GM12892 (cell line): Measurements from ENCODE around the gene TMBIM1.
"Not testable (repeated sequence)": the region's sequence is repeated elsewhere in the genome, so short reads cannot be mapped to it uniquely, and the experiment has no call there.

Source experiments
- DNase-seq: peaks from one replicate; pipeline ENCODE4 v3.0.0; 2011; ENCODE audit not compliant: insufficient read length
- FAIRE-seq: peaks from 2 replicates; lab custom pipeline; 2011; peaks lifted over from hg19 to GRCh38; lab: Jason Lieb, UNC
- POLR2A ChIP-seq: IDR thresholded peaks from 2 replicates; pipeline ENCODE4 v1.6.1; 2011; ENCODE audit warnings: low read depth, low read length, control low read depth
- POLR2AphosphoS5 ChIP-seq: IDR thresholded peaks from 2 replicates; pipeline ENCODE4 v1.6.1; 2011; ENCODE audit warnings: low read depth, low read length, control low read depth
- TAF1 ChIP-seq: IDR thresholded peaks from 2 replicates; pipeline ENCODE4 v1.6.1; 2011; ENCODE audit warnings: low read depth, mild to moderate bottlenecking, control low read depth, low read length, borderline replicate concordance

Gene TMBIM1

DNA sequence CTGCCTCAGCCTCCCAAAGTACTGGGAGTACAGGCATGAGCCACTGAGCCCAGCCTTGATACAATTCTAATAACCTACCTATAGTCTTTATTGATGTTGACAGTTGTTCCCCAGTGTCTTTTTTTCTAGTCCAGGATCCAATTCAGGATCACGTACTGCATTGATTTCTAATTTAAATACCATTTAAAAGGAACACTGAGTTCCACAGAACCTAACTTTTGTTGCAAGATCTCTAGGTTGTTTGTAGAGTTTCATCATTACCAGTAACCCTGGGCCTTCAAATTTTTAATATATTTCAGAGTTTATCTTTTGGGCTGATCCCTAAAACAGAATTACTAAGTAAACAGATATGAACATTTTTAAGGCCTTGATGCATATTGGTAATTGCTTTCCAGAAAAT, 21.1 kb upstream of the TMBIM1 start:
- FAIRE-seq (no peak), DNase-seq (no peak)
- TF ChIP-seq POLR2AphosphoS5: no peak

DNA sequence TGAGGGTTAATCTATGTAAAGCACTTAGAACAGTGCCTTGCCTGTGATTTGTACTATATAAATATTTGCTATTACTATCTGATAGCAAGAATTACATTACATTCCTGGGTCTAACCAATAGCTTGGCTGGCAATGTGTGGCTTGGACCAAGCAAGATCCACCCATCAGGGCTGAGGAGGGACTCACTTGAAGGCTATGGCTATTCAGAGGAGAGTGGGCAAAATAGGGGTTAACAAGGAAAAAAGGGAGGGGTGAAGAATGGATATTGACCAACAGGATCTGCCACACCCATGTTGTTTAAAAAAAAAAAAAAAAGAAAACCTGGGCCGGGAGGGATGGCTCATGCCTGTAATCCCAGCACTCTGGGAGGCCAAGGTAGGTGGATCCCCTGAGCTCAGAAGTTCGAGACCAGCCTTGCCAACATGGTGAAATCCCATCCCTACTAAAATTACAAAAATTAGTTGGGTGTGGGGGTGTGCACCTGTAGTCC, 20.0 kb upstream of the TMBIM1 start:
- no peak for FAIRE-seq
- no peak for DNase-seq
- TF ChIP-seq TAF1 (no peak), POLR2AphosphoS5 (no peak)

DNA sequence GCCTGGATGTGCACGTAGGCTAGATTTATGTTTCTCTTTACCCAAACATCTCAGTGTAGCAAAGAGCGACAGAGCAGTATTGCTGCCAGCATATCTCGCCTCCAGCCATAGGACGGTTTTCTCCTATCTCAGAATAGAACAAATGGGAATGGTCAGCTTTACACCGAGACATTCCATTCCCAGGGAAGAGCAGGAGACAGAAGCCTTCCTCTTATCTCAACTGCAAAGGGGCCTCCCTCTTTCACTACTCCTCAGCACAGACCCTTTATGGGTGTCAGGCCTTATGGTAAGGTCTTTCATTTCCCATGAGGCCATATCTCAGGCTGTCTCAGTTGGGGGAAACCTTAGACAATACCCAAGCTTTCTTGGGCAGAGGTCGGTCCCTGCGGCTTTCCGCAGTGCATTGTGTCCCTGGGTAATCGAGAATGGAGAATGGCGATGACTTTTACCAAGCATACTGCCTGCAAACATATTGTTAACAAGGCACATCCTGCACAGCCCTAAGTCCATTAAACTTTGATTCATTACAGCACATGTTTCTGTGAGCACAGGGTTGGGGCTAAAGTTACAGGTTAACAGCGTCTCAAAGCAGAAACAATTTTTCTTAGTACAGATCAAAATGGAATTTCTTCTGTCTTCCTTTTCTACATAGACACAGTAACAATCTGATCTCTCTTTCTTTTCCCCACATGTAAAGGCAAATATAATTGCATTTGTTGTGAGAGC, 19.4 kb upstream of the TMBIM1 start:
- DNase-seq, FAIRE-seq: not testable (repeated sequence)

- DNase-seq (no peak), FAIRE-seq (no peak)
- TF ChIP-seq TAF1: no peak
- TF ChIP-seq POLR2AphosphoS5: no peak
- no peak for TF ChIP-seq POLR2A
Measured at GRCh38 chr2:218310853-218311540, 18.7 kb upstream of the TMBIM1 start.

- no peak for DNase-seq
- FAIRE-seq: no peak
- TF ChIP-seq POLR2A (no peak), TAF1 (no peak), POLR2AphosphoS5 (no peak)
Measured at GRCh38 chr2:218307415-218308090, 15.2 kb upstream of the TMBIM1 start.

DNA sequence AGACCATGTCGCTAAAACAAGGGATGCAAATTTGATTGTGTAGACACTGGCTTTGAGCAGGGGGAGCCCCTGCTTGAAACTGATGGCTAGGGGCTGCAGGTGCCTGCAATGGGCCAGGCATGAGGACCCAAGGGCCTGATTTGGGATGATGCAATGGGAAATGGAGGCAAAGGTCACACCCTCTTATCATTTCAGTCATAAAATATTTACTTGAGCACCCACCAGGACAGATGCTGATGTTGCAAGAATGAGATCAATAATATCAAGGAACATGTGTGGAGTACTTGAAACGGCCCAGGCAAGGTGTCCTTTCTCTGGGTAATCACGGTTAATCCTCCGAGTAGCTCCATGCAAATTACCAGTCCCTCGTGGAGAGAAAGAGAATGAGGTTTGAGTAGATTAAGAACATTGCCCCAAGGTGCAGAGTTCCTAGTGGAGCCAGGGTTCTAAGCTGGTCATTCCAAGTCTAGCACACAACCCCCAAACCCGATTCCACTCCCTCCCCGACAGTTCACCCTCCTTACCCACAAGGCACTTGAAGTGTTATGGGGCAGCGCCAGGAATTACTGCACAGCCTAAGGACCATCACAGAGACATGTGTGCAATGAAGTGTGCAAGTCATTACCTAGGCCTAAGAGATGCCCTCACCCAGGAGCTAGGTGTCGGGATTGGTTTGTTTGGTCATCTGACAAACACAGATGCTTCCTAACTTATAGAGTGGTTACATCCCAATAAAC, 14.0 kb upstream of the TMBIM1 start:
- FAIRE-seq: peak; percentile 24
- DNase-seq: no peak
- TF ChIP-seq POLR2A (no peak), POLR2AphosphoS5 (no peak), TAF1 (no peak)

DNA sequence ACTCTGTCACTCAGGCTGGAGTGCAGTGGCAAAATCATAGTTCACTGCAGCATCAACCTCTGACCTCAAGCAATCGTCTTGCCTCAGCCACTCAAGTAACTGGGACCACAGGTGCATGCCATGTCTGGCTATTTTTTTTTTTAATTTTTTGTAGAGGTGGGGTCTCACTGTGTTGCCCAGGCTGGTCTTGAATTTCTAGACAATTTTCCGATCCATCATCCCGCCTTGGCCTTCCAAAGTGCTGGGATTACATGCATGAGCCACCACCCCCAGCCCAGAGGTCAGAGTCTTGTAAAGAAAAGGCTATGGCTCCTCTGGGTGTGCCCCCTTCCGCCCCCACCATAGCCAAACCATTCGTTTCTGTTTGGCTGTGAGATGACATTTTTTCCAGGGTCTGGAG, 13.1 kb upstream of the TMBIM1 start:
- no peak for DNase-seq
- TF ChIP-seq POLR2A: no peak
- no peak for TF ChIP-seq TAF1
- no peak for TF ChIP-seq POLR2AphosphoS5
- no peak for FAIRE-seq

GRCh38 chr2:218301176-218301819, 9.0 kb upstream of the TMBIM1 start:
- FAIRE-seq (peak; percentile 97), DNase-seq (no peak)
- no peak for TF ChIP-seq POLR2A
- TF ChIP-seq TAF1: no peak
- TF ChIP-seq POLR2AphosphoS5: no peak

DNA sequence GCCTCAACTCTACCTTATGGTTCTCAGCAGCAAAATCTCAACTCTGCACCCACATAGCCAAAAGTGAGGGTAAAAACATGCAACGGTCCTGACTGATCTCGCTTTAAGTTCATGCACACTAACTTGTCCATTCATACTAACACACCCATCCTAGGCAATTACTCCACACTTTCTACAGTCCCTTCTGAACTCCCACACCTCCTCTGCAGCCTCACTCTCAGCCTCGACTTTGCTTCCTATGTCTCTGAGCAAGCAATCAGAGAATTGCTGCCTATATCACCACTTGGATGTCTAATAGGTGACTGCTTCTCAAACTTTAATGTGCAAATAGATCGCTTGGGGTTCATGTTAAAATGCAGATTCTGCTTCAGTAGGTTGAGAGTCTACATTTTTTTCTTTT, 7.8 kb upstream of the TMBIM1 start:
- no peak for FAIRE-seq
- DNase-seq: no peak

GRCh38 chr2:218298314-218298875, 6.1 kb upstream of the TMBIM1 start:
- no peak for TF ChIP-seq POLR2AphosphoS5
- no peak for TF ChIP-seq TAF1
- no peak for TF ChIP-seq POLR2A
- DNase-seq (no peak), FAIRE-seq (no peak)

More for the DNA sequence above, 7.8 kb upstream of the TMBIM1 start:
- TF ChIP-seq TAF1 (no peak), POLR2A (no peak), POLR2AphosphoS5 (no peak)

GRCh38 chr2:218296847-218297246, 4.5 kb upstream of the TMBIM1 start:
- TF ChIP-seq TAF1: no peak
- FAIRE-seq (no peak), DNase-seq (no peak)
